ENCODE results near the gene ELN. TPM values are rescaled to one million over a fixed set of nuclear protein-coding genes. Genes with fewer than 3 reads are reported as not detected.
A peak's percentile ranks its signal among the peaks of the same experiment; 100 is the strongest.

The ELN gene
- total and polyA plus RNA-seq, 9 of the 15 experiments (the other 6 are each of a cell fraction or from before 2014, with no cell fraction given) = 0.20 TPM; not detected in 8

- TF ChIP-seq HDAC6 (IDR thresholded peaks at IDR 0.05; ENCODE audit: low read depth, low read length) = no peak
- no peak for TF ChIP-seq ZNF655 (CRISPR knock-in tag; IDR thresholded peaks at IDR 0.05)
- no peak for TF ChIP-seq SOX6 (IDR thresholded peaks at IDR 0.05)
- no peak for TF ChIP-seq CHD2 (IDR thresholded peaks at IDR 0.05; ENCODE audit: low read depth, low read length)
- TF ChIP-seq CTCF (IDR thresholded peaks at IDR 0.05 in 2 of 3, conservative IDR thresholded peaks at IDR 0.05 in 1 of 3; ENCODE audit: insufficient read depth in 2 of 3, low read depth in 1 of 3, low read length in 3 of 3) = no peak
- TF ChIP-seq MED1 (CRISPR knock-in tag; IDR thresholded peaks at IDR 0.05; ENCODE audit: borderline replicate concordance) = no peak
- TF ChIP-seq, protein P1, sequence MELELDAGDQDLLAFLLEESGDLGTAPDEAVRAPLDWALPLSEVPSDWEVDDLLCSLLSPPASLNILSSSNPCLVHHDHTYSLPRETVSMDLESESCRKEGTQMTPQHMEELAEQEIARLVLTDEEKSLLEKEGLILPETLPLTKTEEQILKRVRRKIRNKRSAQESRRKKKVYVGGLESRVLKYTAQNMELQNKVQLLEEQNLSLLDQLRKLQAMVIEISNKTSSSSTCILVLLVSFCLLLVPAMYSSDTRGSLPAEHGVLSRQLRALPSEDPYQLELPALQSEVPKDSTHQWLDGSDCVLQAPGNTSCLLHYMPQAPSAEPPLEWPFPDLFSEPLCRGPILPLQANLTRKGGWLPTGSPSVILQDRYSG (tag; conservative IDR thresholded peaks at IDR 0.05; ENCODE audit: low read depth) = no peak
- TF ChIP-seq SETDB1 (IDR thresholded peaks at IDR 0.05; ENCODE audit: low read length) = no peak
- TF ChIP-seq PHF20 (IDR thresholded peaks at IDR 0.05; ENCODE audit: partially characterized antibody) = no peak
- TF ChIP-seq RBM25 (IDR thresholded peaks at IDR 0.05; ENCODE audit: low read depth, low read length, severe bottlenecking) = no peak
- TF ChIP-seq NEUROD1 (IDR thresholded peaks at IDR 0.05; ENCODE audit: borderline replicate concordance, low read depth, low read length, partially characterized antibody) = no peak
- no peak for TF ChIP-seq ZNF274 (IDR thresholded peaks at IDR 0.05; ENCODE audit: borderline replicate concordance, low read depth, low read length)
- no peak for TF ChIP-seq MIER1 (IDR thresholded peaks at IDR 0.05; ENCODE audit: low read depth)
- 0 out of 4 replicates have a peak, but pooled peaks of 1 of the 2 experiments have one; percentile 2 for TF ChIP-seq TEAD1 (CRISPR knock-in tag; IDR thresholded peaks at IDR 0.05)
- no peak for TF ChIP-seq HOXB6 (CRISPR knock-in tag; IDR thresholded peaks at IDR 0.05; ENCODE audit: borderline replicate concordance)
- no peak for TF ChIP-seq ETV1 (tag; conservative IDR thresholded peaks at IDR 0.05; ENCODE audit: low read depth)
- TF ChIP-seq KDM1A (IDR thresholded peaks at IDR 0.05) = no peak
- TF ChIP-seq ZNF444 (CRISPR knock-in tag; IDR thresholded peaks at IDR 0.05) = no peak
- no peak for TF ChIP-seq DEAF1 (CRISPR knock-in tag; IDR thresholded peaks at IDR 0.05)
- TF ChIP-seq ZNF143 (CRISPR knock-in tag; IDR thresholded peaks at IDR 0.05) = 0 out of 2 replicates have a peak, but pooled peaks have one; percentile 40
- TF ChIP-seq HDAC1 (IDR thresholded peaks at IDR 0.05) = no peak
- no peak for TF ChIP-seq NFE2L1 (tag; IDR thresholded peaks at IDR 0.05; ENCODE audit: borderline replicate concordance, low read depth)
Observed at GRCh38 chr7:74084722-74085578, 57.0 kb downstream of the ELN start (continued).
